ENCODE results near the gene ZNF45.

DNA sequence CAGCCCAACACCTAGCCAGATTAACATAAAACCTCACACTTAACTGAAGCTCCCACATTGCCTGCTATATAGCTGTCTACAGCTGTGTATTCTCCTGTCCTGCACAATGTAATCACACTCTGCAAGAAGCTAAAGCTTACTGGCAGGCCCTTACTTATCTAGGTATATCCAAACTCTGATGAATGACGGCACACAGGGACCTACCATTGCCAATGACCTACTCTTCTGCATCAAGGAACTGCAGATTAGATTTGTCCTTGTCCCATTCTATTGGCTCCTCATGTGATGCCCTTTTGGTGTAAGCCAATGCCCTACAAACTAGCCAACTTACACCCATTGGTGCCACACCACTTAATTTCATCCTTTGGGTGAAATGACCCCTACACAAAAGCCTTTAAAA is 26.4 kb downstream of the ZNF45 start:
- TF ChIP-seq ZNF282 (IDR thresholded peaks at IDR 0.05; ENCODE audit: partially characterized antibody) (no peak), ZNF546 (CRISPR knock-in tag; conservative IDR thresholded peaks at IDR 0.05) (no peak), RORA (CRISPR knock-in tag; IDR thresholded peaks at IDR 0.05) (no peak), CREM (IDR thresholded peaks at IDR 0.05) (no peak), CREM (CRISPR knock-in tag; IDR thresholded peaks at IDR 0.05) (no peak), NR2C2 (CRISPR knock-in tag; IDR thresholded peaks at IDR 0.05; ENCODE audit: borderline replicate concordance) (no peak), POLR2AphosphoS2 (IDR thresholded peaks at IDR 0.05; ENCODE audit: low read depth, low read length) (no peak), ZNF7 (CRISPR knock-in tag; IDR thresholded peaks at IDR 0.05) (no peak)
- TF ChIP-seq, protein P1, sequence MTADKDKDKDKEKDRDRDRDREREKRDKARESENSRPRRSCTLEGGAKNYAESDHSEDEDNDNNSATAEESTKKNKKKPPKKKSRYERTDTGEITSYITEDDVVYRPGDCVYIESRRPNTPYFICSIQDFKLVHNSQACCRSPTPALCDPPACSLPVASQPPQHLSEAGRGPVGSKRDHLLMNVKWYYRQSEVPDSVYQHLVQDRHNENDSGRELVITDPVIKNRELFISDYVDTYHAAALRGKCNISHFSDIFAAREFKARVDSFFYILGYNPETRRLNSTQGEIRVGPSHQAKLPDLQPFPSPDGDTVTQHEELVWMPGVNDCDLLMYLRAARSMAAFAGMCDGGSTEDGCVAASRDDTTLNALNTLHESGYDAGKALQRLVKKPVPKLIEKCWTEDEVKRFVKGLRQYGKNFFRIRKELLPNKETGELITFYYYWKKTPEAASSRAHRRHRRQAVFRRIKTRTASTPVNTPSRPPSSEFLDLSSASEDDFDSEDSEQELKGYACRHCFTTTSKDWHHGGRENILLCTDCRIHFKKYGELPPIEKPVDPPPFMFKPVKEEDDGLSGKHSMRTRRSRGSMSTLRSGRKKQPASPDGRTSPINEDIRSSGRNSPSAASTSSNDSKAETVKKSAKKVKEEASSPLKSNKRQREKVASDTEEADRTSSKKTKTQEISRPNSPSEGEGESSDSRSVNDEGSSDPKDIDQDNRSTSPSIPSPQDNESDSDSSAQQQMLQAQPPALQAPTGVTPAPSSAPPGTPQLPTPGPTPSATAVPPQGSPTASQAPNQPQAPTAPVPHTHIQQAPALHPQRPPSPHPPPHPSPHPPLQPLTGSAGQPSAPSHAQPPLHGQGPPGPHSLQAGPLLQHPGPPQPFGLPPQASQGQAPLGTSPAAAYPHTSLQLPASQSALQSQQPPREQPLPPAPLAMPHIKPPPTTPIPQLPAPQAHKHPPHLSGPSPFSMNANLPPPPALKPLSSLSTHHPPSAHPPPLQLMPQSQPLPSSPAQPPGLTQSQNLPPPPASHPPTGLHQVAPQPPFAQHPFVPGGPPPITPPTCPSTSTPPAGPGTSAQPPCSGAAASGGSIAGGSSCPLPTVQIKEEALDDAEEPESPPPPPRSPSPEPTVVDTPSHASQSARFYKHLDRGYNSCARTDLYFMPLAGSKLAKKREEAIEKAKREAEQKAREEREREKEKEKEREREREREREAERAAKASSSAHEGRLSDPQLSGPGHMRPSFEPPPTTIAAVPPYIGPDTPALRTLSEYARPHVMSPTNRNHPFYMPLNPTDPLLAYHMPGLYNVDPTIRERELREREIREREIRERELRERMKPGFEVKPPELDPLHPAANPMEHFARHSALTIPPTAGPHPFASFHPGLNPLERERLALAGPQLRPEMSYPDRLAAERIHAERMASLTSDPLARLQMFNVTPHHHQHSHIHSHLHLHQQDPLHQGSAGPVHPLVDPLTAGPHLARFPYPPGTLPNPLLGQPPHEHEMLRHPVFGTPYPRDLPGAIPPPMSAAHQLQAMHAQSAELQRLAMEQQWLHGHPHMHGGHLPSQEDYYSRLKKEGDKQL (CRISPR knock-in tag; IDR thresholded peaks at IDR 0.05; ENCODE audit: low read depth): no peak
